KMS-11 (cell line): ENCODE data around the gene AHNAK2.

Experiments used
- H2AFZ ChIP-seq: fragments of 200-600 bp; sonication (generic); 2 replicates; pipeline ENCODE4 v1.6.1; 2016; ENCODE audit warnings: antibody characterized with exemption, mixed run types, low read depth
- H3K27ac ChIP-seq: fragments of 200-600 bp; sonication (generic); 2 replicates; pipeline ENCODE4 v1.6.1; 2016; ENCODE audit warnings: mild to moderate bottlenecking, mixed run types
- H3K27me3 ChIP-seq: fragments of 200-600 bp; sonication (generic); 2 replicates; pipeline ENCODE4 v1.6.1; 2017; ENCODE audit warnings: mild to moderate bottlenecking, low read depth, mixed run types, moderate library complexity; ENCODE audit not compliant: insufficient read depth
- H3K36me3 ChIP-seq: fragments of 200-600 bp; sonication (generic); 2 replicates; pipeline ENCODE4 v1.6.1; 2017; ENCODE audit warnings: mild to moderate bottlenecking, mixed run types; ENCODE audit not compliant: insufficient read depth
- H3K4me1 ChIP-seq: fragments of 200-600 bp; sonication (generic); 2 replicates; pipeline ENCODE4 v1.6.1; 2016; ENCODE audit warnings: mild to moderate bottlenecking, low read depth, mixed run types; ENCODE audit not compliant: poor library complexity, severe bottlenecking
- H3K4me2 ChIP-seq: fragments of 200-600 bp; sonication (generic); 2 replicates; pipeline ENCODE4 v1.7.0; 2016; ENCODE audit warnings: mild to moderate bottlenecking, mixed run types
- H3K4me3 ChIP-seq: fragments of 200-600 bp; sonication (generic); IDR thresholded peaks from 2 replicates; pipeline ENCODE4 v1.6.1; 2017; ENCODE audit warnings: low read depth, low read length, mixed read lengths; ENCODE audit not compliant: insufficient read depth
- H3K79me2 ChIP-seq: fragments of 200-600 bp; sonication (generic); 2 replicates; pipeline ENCODE4 v1.6.1; 2016; ENCODE audit warnings: low read depth, mixed run types; ENCODE audit not compliant: insufficient read depth
- H3K9ac ChIP-seq: fragments of 200-600 bp; sonication (generic); 2 replicates; pipeline ENCODE4 v1.6.1; 2016; ENCODE audit warnings: mild to moderate bottlenecking, mixed run types
- H4K20me1 ChIP-seq: fragments of 200-600 bp; sonication (generic); 2 replicates; pipeline ENCODE4 v1.6.1; 2016; ENCODE audit warnings: mild to moderate bottlenecking, mixed run types; ENCODE audit not compliant: insufficient read depth
- CTCF ChIP-seq: fragments of 200-600 bp; sonication (generic); conservative IDR thresholded peaks from 2 replicates; pipeline ENCODE4 v1.6.1; 2017; ENCODE audit warnings: low read depth, mild to moderate bottlenecking, antibody characterized with exemption, low read length, moderate library complexity, mixed read lengths

The AHNAK2 gene

GRCh38 chr14:104929268-104930230, 48.6 kb downstream of the AHNAK2 start:
- Histone ChIP-seq H2AFZ (no peak overlapping the region), H3K79me2 (no peaks in the 10 kb centered on the region), H3K27ac (no peak overlapping the region), H3K4me3 (no peak overlapping the region), H3K36me3 (no peaks in the 10 kb centered on the region), H3K9ac (no peak overlapping the region), H3K27me3 (no peaks in the 10 kb centered on the region), H3K4me1 (peaks cover 21% of the 10 kb centered on the region), H3K4me2 (no peak overlapping the region), H4K20me1 (no peaks in the 10 kb centered on the region)
- no peak for TF ChIP-seq CTCF

GRCh38 chr14:104928391-104929133, 49.6 kb downstream of the AHNAK2 start:
- no peaks in the 10 kb centered on the region for H3K27me3 ChIP-seq
- no peak for TF ChIP-seq CTCF
- no peak overlapping the region for H3K27ac ChIP-seq

GRCh38 chr14:104927901-104928300, 50.3 kb downstream of the AHNAK2 start:
- Histone ChIP-seq H4K20me1 (no peaks in the 10 kb centered on the region), H3K4me2 (peak overlapping the region; percentile 88), H3K4me3 (no peak overlapping the region), H3K27me3 (no peaks in the 10 kb centered on the region), H3K36me3 (no peaks in the 10 kb centered on the region), H3K27ac (peak overlapping the region; percentile 93), H3K79me2 (no peaks in the 10 kb centered on the region), H3K9ac (peak overlapping the region; percentile 89), H3K4me1 (peaks cover 21% of the 10 kb centered on the region), H2AFZ (no peak overlapping the region)
- no peak for TF ChIP-seq CTCF

More at GRCh38 chr14:104928391-104929133, 49.6 kb downstream of the AHNAK2 start:
- no peaks in the 10 kb centered on the region for H3K36me3 ChIP-seq
- no peaks in the 10 kb centered on the region for H4K20me1 ChIP-seq
- H3K79me2 ChIP-seq: no peaks in the 10 kb centered on the region
- no peak overlapping the region for H2AFZ ChIP-seq
- H3K4me1 ChIP-seq: peaks cover 21% of the 10 kb centered on the region
- H3K9ac ChIP-seq: peak overlapping the region; percentile 89; the same call in 1 of the 2 replicates
- H3K4me2 ChIP-seq: peak overlapping the region; percentile 88; the same call in 1 of the 2 replicates
- H3K4me3 ChIP-seq: no peak overlapping the region

- peak overlapping the region; percentile 89 for H3K9ac ChIP-seq
- peak overlapping the region; percentile 88 for H3K4me2 ChIP-seq
- H3K36me3 ChIP-seq: no peaks in the 10 kb centered on the region
These were observed 50.8 kb downstream of the AHNAK2 start for GRCh38 chr14:104927432-104927816.

More at GRCh38 chr14:104927432-104927816, 50.8 kb downstream of the AHNAK2 start:
- Histone ChIP-seq H3K4me3 (no peak overlapping the region), H4K20me1 (no peaks in the 10 kb centered on the region), H2AFZ (no peak overlapping the region), H3K79me2 (no peaks in the 10 kb centered on the region), H3K27me3 (no peaks in the 10 kb centered on the region), H3K27ac (peak overlapping the region; percentile 93), H3K4me1 (peaks cover 21% of the 10 kb centered on the region)
- TF ChIP-seq CTCF: no peak; the same call in 1 of the 2 replicates
